ENCODE measurements around the gene FRMPD4.

Gene FRMPD4

DNA sequence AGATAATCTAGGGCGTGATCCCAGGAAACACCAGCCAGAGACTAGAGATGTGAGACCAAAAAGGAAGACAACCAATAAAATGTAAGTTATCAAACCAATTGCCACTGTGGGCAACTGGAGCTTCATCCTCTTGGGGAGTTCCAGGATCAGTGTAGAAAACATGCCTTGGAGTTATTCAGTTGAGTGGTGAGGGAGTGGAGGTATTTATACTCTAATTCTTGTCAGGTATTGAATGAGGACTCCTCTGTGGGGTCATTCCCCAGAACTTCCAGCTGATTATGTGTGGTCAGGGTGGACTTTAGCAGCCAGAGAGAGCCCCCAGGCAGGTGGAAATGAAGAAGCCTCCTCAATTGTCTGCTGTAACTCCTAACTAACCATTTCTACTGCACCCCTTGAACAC is 509.0 kb downstream of the FRMPD4 start:
- no peak overlapping the region for H3K27ac ChIP-seq
- TF ChIP-seq, protein P1, sequence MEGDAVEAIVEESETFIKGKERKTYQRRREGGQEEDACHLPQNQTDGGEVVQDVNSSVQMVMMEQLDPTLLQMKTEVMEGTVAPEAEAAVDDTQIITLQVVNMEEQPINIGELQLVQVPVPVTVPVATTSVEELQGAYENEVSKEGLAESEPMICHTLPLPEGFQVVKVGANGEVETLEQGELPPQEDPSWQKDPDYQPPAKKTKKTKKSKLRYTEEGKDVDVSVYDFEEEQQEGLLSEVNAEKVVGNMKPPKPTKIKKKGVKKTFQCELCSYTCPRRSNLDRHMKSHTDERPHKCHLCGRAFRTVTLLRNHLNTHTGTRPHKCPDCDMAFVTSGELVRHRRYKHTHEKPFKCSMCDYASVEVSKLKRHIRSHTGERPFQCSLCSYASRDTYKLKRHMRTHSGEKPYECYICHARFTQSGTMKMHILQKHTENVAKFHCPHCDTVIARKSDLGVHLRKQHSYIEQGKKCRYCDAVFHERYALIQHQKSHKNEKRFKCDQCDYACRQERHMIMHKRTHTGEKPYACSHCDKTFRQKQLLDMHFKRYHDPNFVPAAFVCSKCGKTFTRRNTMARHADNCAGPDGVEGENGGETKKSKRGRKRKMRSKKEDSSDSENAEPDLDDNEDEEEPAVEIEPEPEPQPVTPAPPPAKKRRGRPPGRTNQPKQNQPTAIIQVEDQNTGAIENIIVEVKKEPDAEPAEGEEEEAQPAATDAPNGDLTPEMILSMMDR (IDR thresholded peaks at IDR 0.05): no peak
- TF ChIP-seq ZFX (IDR thresholded peaks at IDR 0.05; ENCODE audit: borderline replicate concordance): no peak

DNA sequence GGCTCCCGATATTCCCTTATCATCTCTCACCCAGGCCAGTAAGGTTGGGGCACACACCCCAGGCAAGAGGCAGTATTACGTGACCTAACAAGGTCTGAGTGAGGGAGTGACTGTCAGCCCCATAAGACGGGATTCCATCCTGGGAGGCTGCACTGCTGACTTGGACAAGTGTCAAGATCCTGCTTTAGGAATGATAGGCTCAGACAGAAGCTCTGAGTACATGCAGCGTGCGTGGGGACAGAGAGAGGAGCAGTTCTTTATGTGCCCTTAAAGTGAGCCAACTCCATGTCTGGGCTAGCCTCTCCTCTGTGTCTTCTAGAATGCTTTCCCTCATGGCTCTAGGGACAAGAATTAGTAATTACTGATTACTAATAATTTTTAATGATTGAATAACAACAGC is 510.7 kb downstream of the FRMPD4 start:
- TF ChIP-seq ZFX (IDR thresholded peaks at IDR 0.05; ENCODE audit: borderline replicate concordance): no peak
- TF ChIP-seq, protein P1 (IDR thresholded peaks at IDR 0.05): no peak
- H3K27ac ChIP-seq: no peak overlapping the region

DNA sequence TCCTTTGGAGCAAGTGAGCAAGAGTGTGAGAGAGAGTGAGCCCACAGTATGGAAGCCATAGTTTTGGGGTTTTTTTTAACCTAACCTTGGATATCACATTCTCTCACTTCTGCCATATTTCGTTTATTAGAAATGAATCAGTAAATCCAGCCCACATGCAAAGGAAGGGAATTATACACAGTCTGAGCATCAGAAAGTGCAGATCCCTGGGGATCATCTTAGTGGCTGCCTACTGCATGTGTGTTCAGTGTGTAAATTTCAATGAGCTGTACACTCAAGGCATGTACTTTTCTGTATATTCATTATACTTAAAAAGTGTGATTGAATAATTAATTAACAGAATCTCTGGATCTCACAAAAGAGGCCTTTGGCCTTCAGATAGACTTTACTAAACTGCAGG is 519.2 kb downstream of the FRMPD4 start:
- TF ChIP-seq, protein P1 (IDR thresholded peaks at IDR 0.05): no peak
- TF ChIP-seq ZFX (IDR thresholded peaks at IDR 0.05; ENCODE audit: borderline replicate concordance): no peak

DNA sequence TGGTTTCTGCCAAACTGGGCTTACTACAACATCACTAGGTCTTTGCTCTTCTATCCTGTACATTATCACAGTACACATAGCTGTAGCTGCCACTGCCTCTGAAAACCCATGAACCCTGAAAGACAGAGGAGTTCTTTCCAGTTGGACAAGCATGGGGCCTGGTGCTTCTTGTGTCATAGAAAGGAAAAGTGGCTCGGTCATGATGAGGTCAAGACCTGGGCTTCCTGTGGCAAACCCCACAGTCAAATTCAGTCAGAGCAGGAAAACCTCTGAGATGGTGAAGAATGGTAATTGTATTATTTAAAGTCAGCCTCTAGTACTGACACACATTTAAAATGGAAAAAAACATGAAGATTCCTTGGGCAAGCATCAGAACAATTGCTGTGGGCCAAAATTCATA is 519.6 kb downstream of the FRMPD4 start:
- TF ChIP-seq ZFX (IDR thresholded peaks at IDR 0.05; ENCODE audit: borderline replicate concordance): no peak
- TF ChIP-seq, protein P1 (IDR thresholded peaks at IDR 0.05): no peak
- no peak overlapping the region for H3K27ac ChIP-seq

More for the DNA sequence above, 519.2 kb downstream of the FRMPD4 start:
- no peak overlapping the region for H3K27ac ChIP-seq

DNA sequence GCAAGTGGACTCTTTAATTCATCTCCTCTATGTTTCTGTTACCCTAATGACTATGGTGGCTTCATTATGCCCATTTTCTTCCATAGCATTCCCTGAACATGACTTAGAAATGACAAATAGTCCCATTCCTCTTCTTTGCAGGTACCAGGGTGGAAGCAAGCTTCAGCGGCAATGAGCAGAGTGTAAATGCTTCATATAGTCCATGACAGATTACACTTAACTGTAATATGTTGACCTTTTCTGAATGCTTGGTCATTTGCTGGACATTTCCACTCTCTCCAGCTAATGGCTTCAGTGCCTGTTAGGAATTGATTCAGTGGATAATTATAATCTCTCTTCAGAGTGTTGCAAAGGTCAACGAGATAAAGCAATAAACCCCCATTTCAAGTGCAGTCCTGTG is 523.2 kb downstream of the FRMPD4 start:
- TF ChIP-seq ZFX (IDR thresholded peaks at IDR 0.05; ENCODE audit: borderline replicate concordance): no peak
- TF ChIP-seq, protein P1 (IDR thresholded peaks at IDR 0.05): no peak

DNA sequence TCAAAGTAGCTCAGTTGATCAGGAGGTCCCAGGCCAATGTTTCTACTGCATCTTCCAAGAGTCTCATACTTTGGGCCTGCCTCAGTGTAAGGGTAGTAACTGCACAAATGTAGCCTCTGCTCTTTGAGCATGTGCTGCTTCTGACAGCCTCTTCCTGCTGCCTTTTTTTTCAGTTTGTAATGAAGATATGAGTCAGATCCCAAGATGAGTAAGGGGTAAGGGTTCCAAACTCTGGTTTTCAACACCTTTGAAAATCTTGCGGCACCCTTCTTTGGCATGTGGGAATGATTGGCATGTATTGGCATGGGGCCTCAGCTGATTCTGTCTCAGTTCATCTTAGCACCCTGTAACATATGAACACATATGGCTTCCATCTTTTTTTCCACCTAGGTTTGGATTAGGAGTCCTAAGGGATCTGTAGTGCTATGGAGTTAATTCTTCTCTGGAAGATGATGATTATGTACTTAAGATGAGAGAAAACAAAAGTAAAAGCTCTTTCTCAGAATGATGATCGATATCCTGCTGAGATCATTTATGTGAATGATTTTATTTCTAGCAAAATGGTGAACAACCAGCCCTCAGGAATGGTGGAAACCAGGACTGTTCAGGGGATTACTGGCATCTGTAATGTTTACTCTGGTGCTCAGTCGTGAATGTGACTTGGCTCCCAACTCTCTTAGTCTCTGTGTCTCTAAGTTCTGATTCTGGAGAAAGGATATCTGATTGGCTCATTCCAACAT is 534.3 kb downstream of the FRMPD4 start:
- no peak overlapping the region for H3K27ac ChIP-seq
- TF ChIP-seq, protein P1 (IDR thresholded peaks at IDR 0.05): no peak
- no peak for TF ChIP-seq ZFX (IDR thresholded peaks at IDR 0.05; ENCODE audit: borderline replicate concordance)

More for the DNA sequence above, 523.2 kb downstream of the FRMPD4 start:
- no peak overlapping the region for H3K27ac ChIP-seq

DNA sequence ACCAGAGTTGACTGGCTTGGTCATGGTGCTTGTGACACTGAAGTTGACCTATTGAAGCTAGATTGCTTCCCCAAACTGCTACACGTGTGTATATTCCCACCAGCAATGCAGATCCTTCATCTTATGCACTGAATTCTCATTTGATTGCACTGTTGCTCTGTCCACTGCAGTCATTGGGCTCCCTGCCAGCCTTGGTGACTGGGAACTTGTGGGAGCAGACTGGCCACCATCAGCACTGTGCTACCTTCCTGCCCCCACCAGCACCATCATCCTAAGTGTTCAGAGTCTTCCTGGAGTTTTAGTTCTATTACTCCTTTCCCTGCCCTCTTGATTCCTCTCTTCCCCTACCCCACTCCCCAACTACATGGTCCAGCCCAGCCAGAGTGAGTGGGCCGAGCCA is 535.2 kb downstream of the FRMPD4 start:
- H3K27ac ChIP-seq: no peak overlapping the region
- TF ChIP-seq, protein P1 (IDR thresholded peaks at IDR 0.05): no peak
- no peak for TF ChIP-seq ZFX (IDR thresholded peaks at IDR 0.05; ENCODE audit: borderline replicate concordance)

Measured in 22Rv1 (cell line).